ENCODE results near the gene PKD1L1.
"Not testable (repeated sequence)": the region's sequence is repeated elsewhere in the genome, so short reads cannot be mapped to it uniquely, and the experiment has no call there.

PKD1L1 gene

DNA sequence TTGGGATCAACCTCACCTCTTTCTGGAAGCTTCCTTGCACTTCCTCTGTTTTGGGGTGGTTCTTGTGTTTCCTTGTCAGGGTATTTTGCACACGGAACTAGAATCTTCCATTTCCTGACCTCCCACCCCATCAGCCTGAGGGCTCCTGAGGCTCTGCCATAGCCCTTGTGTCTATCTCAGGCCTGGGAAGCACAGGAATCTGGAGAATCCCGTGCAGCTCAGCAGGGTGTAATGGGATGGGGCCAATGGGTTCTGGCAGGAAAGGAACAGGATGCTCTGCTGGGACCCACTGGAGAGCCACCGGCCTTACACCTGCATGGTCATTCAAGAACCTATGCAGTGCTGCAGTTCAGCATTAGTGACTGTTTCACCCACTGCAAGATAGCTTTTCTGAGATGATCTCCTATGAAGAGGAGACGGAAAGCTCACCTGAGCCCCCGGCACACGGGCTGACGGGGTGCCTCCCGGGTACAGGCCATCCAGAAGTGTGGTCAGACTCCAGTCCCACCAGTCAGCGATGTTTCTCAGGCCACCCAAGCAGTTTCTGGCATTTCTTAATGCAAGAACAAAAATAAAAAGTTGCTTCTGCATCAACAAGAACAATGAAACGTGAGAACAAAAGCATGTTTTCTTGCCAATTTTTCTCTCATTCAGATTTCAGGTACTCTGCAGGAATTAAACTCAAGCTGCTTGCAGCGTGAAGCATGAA is 133.2 kb downstream of the PKD1L1 start:
- no peak for DNase-seq (ENCODE audit: low spot score)

DNA sequence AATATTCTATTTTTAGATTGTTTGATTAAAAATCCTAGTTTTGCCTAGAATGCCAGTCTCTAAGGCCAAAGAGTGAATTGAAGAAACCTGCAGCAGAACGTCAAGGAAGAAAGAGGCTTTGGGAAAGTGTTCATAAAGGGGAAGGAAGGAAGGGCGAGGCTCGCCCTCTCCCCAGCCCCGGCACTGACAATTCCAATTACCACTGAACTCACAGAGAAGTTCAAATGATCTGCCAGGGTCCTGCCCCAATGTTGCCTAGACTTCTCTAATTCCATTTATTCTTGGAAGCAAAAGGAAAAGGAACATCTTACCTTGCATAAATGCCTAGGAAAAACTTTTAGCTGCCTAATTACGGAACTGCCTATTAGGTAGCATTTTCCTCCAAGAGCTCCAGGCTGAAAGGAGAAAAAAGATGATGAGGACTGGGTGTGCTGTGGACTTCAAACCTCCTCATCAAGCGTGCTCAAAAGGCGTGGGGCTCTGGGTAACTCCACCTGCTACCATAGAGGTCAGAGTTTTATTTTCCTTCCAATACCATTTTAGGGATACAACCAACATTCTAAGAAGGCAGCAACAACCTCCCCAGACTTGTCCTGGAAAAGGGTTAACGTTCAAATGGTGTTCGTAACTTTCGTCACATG is 134.5 kb downstream of the PKD1L1 start:
- DNase-seq (ENCODE audit: low spot score): no peak

DNA sequence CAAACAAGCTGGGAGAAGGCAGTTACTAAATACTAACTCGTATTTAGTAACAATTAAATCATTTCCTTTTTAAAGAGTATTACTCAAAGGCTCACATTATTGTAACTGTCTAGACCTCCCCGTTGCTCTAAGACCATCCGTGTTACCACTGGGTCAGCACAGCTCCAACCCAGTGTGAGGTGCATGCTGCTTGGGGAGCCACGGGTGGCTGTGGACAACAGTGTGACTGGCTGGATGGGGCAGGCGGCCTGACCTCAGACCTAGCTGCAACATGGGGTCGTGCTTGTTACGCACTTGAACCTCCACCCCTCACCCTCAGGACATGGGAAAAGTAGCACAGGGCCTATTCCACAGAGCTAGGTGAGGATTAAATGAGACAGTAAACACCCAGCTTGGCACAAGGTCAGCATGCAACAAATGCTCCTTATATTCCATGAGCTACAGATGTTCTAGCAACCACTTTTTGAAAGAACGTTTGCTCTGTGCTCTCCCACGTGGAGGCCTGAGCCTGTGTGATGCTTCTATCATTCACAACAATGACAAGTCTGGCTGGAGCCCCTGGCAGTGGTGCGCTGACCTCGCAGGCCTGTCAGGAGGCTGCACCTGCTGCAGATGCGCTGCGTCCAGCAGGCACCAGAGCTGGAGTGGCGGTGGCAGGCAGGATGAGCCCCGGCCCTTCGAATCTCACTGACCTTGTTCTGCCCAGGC is 135.7 kb downstream of the PKD1L1 start:
- DNase-seq (ENCODE audit: low spot score): no peak

DNA sequence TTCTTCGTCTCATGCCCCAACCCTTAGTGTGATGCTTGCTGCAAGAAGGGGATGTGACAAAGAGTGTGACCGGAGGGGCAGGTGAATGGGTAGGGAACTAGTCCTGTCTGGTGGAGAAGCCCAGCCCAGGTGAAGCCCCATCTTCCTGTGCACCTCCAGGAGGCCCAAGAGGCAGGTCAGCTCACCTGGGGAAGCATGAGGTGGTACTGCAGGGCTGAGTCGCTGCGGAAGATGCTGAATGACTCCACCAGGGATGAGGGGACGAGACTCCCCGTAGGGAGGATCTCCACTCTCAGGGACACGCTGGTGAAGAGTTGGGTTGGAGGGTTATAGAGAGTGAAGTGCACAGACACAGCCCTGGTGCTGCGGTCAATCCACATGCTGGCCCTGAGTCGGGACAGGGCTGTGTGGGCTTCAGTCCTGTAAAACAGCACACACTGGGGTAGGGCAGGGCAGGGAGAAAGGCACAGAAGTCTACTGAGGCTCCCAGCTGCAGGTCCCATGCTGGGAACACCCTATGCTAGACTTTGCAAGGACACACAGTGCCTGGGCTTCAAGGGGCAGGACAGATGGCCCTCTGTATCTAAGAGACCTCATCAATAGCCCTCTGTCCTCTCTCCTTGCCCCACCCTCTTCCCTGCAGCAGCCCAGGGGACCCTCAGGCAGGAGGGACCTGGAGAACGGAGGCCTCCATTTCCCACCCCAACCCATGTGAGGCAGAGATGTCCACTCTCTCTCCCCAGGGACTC is 136.5 kb downstream of the PKD1L1 start:
- DNase-seq (ENCODE audit: low spot score): no peak

DNA sequence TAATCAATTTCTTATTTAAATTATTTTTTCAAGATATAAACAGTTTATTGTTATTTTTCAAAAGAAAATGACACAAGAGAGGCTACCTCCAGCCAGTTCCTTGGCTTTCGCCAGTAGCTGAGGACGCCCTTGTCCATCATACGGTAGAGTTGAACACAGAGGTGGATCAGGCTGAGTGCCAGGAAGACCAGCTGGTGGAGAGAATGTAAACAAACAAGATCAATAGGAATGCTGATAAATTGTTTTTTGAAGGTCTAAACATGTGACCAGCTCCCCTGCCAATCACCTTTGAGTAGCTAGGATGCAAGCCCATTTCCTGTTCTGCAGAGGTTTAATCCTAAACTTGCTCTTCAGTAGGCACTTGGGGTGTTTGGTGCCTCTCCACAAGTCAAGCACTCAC is 138.9 kb downstream of the PKD1L1 start:
- no peak for DNase-seq (ENCODE audit: low spot score)

DNA sequence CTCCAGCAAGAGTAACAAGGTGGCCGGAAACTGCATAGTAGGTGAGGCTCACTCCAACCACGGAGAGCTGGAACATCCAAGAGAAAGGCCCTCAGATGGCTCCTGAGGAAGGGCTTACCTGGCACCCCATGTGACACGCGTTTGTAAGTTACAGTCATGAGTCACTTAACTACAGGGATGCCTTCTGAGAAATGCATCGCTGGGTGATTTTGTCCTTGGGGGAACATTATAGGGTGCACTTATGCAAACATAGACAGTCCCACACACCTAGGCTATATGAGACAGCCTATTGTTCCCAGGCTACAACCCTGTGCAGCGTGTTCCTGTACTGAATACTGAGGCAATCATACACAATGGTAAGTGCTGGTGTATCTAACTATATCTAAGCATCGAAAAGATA is 139.9 kb downstream of the PKD1L1 start:
- no peak for DNase-seq (ENCODE audit: low spot score)

DNA sequence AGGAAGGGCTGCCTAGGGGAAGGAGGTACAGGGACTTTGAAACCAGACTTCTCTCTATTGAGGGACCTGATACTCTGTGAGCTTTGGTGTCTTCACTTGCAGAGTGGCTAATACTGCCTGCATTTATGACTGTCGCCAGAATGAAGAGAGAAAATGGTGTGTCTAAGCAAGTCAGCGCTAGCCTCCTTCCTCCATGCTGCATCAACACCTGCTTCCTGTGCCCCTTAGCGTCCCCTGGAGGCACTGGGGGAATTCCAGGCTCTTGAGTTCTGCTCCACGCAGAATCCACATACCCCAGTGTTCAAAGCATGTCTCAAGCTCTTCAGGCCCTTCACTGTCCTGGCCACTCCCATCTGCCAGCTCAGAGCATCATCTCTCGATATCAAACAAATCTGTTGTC is 140.5 kb downstream of the PKD1L1 start:
- no peak for DNase-seq (ENCODE audit: low spot score)

DNA sequence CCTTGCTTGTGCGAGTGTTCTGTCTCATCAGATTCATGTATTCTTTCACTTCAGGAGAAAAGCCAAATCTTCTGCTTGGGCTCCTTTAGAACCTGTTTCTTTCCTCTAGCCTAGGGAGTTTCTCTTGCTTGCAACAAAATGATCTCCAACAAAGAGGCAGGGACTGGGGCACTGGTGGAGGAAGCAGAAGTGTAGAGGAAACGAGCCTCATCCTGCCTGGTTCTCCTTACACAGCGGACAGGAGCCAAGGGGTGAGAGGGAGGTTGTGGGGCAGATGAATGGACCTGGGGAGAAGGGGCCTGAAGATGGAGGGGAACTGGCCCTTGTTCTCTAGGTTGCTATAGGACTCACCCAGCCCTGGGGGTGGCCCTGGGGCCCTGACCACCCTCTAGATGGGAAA is 141.1 kb downstream of the PKD1L1 start:
- DNase-seq (ENCODE audit: low spot score): no peak

DNA sequence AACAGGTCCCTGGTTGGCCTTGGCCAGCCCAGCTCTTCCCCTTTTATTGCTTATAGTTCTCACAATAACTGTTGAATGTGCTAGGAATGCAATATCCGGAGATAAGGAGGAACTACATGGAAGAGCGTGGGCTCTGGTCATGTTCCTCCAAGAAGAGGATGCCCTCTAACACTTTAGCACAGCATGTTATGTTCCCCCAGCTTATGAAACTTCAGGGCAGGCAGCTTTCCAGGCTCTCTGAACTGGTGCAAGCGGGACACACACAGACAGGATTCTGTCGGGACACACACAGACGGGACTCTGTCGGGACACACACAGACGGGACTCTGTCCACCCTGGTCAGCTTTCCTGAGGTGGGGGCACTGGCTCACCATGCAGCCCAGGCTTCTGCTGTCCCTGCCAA is 141.6 kb downstream of the PKD1L1 start:
- no peak for DNase-seq (ENCODE audit: low spot score)

DNA sequence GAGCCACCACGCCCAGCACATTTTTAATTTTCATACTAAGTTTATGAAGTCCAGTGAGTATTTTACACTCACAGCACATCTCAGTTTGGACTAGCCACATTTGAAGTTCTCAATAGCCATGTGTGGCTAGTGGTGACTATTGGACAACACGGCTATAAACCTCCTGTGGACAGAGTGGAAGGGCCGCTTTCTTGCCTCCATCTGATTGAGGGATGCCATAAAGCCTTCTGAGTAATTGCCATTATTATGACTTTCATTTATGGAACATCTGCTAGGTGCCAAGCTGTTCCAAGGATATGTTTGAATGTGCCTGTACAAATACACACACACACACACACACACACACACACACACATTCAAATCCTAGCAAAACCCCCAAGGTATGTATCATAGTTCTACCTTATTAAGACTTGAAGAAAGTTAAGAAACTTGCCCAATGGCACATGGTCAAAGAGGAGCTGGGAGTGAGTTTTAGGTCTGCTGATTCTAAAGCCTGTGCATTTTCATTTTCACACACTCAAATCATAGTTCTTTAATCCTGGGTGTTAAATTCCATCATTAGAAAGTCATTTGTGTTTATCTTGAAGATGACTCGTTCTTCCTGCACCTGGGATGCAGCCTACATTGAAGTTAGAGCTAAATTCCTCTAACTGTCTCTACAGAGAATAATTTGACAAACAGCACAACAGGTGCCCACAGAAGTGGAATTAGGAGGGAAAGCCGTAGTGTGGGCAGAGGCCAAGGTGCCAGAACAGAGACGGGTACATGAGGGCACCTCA is 143.3 kb downstream of the PKD1L1 start:
- DNase-seq (ENCODE audit: low spot score): no peak

DNA sequence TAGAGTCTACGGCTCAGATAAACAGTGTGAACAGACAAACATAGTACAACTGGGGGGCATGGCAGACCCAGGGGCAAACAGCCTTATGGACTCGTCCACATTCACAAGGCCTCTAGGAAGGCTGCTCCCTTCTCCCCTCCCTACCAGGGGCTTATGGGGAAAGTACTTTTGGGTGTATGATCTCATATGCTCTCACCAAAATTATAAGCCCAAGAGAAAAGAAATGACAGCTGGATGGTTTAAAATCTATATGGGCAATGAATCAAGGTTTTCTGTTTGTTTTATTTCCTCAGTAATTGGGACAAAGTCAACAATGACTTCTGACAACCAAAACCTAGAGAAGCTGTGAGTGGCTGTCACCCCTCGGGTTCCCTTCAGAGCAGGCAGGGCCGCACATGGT is 144.4 kb downstream of the PKD1L1 start:
- no peak for DNase-seq (ENCODE audit: low spot score)

DNA sequence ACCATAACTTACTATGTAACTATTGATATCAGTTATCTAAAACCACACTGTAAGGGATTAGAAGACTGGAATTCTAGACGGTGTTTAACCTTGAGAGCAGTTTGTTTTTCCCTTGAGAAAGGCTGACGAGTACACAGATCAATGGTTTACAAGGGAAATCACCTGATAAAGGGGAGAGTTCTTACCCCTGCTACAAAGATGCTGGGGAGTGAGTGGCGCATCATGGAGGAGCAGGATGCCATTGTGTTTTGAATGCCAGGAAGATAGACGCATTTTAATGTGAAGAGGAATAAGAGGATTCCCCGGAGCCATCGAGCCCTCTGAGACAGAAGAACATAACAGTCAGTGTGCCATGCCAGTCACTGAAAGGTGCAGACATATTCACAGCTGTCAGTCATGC is 145.2 kb downstream of the PKD1L1 start:
- no peak for DNase-seq (ENCODE audit: low spot score)

DNA sequence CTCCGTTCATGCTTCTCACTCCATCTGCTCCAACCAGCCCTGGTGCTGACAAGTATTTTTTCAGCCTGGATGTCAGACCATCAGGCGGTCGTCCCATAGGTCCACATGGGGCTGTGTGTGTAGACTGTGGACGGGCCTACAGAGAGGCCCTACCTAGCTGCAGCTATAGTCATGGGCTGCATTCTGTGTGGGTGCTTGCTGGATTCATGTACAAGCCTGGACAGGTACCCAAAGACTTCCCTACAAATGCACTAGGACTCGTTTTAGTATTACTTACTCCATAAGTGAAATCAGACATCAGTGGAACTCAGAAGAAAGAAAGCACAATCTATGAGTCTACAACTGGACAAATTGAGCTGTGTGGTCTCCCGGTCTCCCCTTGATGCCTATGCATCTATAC is 146.8 kb downstream of the PKD1L1 start:
- no peak for DNase-seq (ENCODE audit: low spot score)

DNA sequence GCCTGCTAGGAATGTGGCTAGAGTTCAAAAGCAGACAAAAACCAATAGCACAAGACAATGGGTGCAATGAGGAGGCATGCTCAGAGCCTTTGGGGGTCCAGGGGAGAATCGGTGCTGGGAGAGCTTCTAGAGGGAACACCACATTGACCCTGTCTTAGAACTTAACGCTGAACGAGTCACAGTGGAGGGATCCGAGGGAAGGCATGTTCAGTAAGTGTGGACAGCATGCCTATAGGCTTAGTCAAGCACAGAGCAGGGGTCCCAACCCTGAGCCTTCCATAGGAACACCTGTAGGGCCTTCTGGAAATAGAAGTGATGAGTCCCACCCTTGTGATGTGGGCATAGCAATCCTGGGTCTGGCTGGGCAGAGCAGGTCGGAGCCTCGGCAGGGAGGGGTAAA is 148.7 kb downstream of the PKD1L1 start:
- no peak for DNase-seq (ENCODE audit: low spot score)

DNA sequence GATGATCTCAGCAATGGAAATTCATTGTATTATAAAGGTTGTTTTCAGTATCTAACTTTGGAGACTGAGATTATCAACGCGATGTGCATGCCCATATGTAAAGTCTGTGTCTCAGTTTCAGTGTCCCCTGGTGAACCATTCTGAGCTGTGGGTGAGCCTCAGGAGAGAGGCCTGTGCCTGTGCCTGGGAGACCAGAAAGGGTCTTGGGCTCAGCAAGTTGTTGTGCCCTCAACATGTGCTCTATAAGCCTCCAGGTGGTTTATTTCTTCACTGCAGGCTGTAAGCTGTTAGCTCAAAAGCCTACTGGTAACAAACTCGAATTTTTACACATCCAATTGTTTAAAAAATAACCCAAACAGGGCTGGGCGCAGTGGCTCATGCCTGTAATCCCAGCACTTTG is 151.9 kb downstream of the PKD1L1 start:
- DNase-seq (ENCODE audit: low spot score): no peak

DNA sequence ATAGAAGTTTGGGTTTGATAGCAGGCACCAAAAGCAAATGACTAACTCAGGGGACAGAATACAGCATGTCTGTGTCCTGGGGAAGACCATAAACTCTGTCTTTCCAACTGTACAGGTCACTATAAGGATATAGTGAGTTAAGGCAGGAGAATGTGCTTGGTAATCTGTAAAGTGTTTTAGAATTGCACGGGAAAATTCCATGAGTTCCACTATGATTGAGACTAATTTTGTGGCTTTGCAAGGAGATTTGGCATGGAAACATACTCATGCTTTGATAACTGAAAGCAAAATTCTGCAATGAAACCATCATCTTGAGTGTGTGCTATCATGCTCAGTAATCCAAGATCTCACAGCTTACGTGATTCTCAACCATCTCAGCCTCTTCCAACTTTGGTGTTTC is 152.6 kb downstream of the PKD1L1 start:
- DNase-seq (ENCODE audit: low spot score): no peak

DNA sequence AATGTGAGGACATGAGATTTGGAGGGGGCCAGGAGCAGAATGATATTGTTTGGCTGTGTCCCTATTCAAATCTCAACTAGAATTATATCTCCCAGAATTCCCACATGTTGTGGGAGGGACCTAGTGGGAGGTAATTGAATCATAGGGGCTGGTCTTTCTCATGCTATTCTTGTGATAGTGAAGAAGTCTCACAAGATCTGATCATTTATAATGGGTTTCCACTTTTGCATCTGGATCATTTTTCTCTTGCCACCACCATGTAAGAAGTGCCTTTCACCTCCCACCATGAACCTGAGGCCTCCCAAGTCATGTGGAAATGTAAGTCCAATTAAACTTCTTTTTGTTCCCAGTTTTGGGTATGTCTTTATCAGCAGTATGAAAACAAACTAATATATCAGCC is 153.1 kb downstream of the PKD1L1 start:
- DNase-seq (ENCODE audit: low spot score): not testable (repeated sequence)

DNA sequence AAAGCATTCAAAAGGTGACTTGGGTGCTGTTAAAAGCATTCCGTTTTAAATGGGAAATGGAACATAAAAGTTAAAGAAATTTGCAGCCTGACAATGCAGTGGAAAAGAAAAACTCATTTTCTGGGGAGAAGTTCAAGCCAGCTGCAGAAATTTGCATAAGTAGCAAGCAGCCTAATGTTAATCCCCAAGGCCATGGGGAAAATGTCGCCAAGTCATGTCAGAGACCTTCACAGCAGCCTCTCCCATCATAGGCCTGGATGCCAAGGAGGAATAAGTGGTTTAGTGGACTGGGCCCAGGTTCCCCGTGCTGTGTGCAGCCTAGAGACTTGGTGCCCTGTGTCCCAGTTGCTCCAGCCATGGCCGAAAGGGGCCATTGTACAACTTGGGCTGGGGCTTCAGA is 154.2 kb downstream of the PKD1L1 start:
- DNase-seq (ENCODE audit: low spot score): no peak

DNA sequence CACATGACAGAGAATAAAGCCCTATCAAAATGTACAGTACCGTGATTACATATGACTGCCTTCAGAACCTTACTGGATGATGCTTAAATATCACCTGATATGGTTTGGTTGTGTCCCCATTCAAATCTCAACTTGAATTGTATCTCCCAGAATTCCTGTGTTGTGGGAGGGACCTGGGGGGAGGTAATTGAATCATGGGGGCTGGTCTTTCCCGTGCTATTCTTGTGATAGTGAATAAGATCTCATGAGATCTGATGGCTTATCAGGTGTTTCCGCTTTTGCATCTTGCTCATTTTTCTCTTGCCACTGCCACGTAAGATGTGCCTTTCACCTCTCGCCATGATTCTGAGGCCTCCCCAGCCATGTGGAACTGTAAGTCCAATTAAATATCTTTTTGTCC is 155.1 kb downstream of the PKD1L1 start:
- DNase-seq (ENCODE audit: low spot score): not testable (repeated sequence)

DNA sequence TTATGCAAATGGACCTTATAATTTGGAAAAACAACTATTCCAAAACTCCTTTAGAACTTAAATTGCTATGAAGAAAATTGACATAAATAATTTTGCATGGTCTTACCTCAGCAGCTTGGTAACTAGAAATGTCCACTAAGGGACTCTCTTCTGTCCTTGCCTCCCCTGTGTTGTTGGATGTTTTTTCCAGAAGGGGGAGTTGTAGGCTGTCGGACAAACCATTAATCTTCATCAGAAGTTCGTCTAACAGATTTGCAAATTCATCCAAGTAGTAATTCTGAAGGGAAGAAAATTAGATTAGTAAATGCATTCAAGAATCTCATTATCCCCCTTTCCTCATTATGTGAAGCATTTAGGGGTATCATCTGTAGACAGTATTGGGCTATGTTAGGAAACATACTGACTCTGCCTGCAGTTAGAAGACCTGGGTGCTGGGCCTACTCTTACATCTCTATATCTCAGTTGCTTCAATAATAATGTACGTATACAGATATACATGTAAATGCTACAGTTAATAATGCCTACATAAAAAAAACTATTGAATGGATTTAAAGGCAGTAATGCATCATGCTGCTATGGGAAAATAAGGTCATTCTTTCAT is 155.6 kb downstream of the PKD1L1 start:
- DNase-seq (ENCODE audit: low spot score): no peak

DNA sequence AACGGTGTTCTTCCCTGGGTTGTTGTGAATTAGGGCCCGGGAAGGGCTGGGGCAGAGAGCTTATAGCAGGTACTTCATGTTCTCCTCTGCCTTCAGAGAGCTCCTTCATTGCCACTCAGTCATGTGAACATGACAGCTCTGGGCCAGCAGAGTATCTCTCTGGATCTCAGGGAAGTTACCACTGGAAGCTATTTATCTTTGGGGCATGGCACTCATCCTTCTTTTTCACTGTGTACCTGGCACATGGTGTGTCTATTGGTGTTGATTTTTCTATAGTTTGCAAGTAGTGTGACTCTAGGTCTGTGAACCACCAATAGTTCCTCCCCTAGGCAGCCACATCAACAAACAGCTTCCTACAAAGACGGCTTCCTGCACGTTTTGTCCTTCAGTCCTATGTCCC is 156.6 kb downstream of the PKD1L1 start:
- no peak for DNase-seq (ENCODE audit: low spot score)

DNA sequence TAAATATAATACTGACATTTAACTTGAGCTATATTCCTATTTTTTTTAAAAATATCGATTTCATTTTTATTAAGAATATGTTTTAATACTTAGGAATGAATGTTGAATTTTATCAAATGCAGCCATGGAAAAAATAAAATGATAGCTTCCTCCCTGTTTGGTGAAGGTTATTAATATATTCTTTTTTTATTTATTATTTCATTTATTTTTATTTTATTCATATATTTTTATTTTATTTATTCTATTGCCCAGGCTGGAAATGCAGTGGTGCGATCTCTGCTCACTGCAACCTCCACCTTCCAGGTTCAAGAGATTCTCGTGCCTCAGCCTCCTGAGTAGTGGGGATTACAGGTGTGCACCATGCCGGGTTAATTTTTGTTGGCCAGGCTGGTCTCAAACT is 160.2 kb downstream of the PKD1L1 start:
- DNase-seq (ENCODE audit: low spot score): no peak
